Ishikawa (cell line): ENCODE measurements around the gene FAM120AOS.
A peak's percentile ranks its signal among the peaks of the same experiment; 100 is the strongest.

Experiments used
- CEBPB ChIP-seq: IDR thresholded peaks from 2 replicates; pipeline ENCODE4 v1.6.1; 2012
- CREB1 ChIP-seq: IDR thresholded peaks from 2 replicates; pipeline ENCODE4 v1.6.1; 2012; ENCODE audit warnings: low read depth
- EGR1 ChIP-seq: IDR thresholded peaks from 2 replicates; pipeline ENCODE4 v1.6.1; 2012
- EP300 ChIP-seq: IDR thresholded peaks from 2 replicates; pipeline ENCODE4 v1.6.1; 2012; ENCODE audit warnings: borderline replicate concordance
- FOXM1 ChIP-seq: IDR thresholded peaks from 2 replicates; pipeline ENCODE4 v1.6.1; 2012; ENCODE audit warnings: low read depth, borderline replicate concordance
- NFIC ChIP-seq: IDR thresholded peaks from 2 replicates; pipeline ENCODE4 v1.6.1; 2012
- RAD21 ChIP-seq: IDR thresholded peaks from 2 replicates; pipeline ENCODE4 v1.6.1; 2012; ENCODE audit warnings: low read depth
- TAF1 ChIP-seq: IDR thresholded peaks from 2 replicates; pipeline ENCODE4 v1.6.1; 2012; ENCODE audit warnings: low read depth, mild to moderate bottlenecking
- TCF12 ChIP-seq: IDR thresholded peaks from 2 replicates; pipeline ENCODE4 v1.6.1; 2012; ENCODE audit warnings: low read depth
- TEAD4 ChIP-seq: IDR thresholded peaks from 2 replicates; pipeline ENCODE4 v1.6.1; 2012
- YY1 ChIP-seq: IDR thresholded peaks from 2 replicates; pipeline ENCODE4 v1.6.1; 2012; ENCODE audit warnings: low read depth
- ZBTB7A ChIP-seq: IDR thresholded peaks from 2 replicates; pipeline ENCODE4 v1.6.1; 2012; ENCODE audit warnings: low read depth
- TF ChIP-seq, protein P1 (sequence below): IDR thresholded peaks from 2 replicates; pipeline ENCODE4 v1.6.1; 2012; ENCODE audit warnings: low read depth, mild to moderate bottlenecking
- TF ChIP-seq, protein P2 (sequence below): IDR thresholded peaks from 2 replicates; pipeline ENCODE4 v1.6.1; 2012
- TF ChIP-seq, protein P3 (sequence below): IDR thresholded peaks from 2 replicates; pipeline ENCODE4 v1.6.1; 2012

The FAM120AOS gene

DNA sequence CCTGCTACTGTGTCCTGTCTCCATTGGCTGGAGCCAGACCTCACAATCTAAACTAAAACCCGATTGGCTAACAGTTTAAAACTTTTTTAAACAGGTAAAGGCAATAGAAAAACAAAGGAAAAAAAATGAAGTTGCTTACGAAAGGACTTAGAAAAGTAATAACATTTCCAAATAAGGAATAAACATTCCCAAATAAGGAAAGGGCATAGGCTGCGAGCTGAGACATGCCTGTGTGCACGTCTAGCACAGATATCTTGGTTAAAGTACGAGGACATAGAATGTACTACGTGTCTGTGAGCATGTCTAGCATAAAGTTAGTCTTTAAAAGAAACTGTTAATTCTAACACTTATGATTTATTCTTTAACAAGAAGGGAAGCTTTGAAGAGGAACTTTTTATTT, 17.2 kb downstream of the FAM120AOS start:
- TF ChIP-seq YY1: no peak
- TF ChIP-seq FOXM1: no peak
- no peak for TF ChIP-seq NFIC
- no peak for TF ChIP-seq TEAD4

DNA sequence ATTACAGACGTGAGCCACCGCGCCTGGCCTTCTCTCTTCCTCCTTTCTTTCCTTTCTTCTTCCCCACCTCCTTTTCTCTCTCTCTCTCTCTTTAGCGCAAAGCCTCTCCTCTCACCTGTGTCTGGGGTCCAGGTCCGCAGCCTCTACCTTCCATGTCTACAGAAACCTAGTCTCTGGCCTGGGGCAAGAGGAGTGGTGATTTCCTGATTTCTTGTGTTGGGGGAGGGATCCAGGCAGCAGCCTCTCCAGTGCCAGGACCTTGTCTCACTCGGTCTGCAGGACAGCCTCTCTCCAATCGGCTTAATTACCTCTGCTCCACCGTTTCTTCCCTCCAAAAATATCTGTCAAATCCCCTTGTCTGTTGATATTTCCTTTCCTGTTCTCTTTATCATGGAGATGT, 18.0 kb downstream of the FAM120AOS start:
- TF ChIP-seq, protein P1, sequence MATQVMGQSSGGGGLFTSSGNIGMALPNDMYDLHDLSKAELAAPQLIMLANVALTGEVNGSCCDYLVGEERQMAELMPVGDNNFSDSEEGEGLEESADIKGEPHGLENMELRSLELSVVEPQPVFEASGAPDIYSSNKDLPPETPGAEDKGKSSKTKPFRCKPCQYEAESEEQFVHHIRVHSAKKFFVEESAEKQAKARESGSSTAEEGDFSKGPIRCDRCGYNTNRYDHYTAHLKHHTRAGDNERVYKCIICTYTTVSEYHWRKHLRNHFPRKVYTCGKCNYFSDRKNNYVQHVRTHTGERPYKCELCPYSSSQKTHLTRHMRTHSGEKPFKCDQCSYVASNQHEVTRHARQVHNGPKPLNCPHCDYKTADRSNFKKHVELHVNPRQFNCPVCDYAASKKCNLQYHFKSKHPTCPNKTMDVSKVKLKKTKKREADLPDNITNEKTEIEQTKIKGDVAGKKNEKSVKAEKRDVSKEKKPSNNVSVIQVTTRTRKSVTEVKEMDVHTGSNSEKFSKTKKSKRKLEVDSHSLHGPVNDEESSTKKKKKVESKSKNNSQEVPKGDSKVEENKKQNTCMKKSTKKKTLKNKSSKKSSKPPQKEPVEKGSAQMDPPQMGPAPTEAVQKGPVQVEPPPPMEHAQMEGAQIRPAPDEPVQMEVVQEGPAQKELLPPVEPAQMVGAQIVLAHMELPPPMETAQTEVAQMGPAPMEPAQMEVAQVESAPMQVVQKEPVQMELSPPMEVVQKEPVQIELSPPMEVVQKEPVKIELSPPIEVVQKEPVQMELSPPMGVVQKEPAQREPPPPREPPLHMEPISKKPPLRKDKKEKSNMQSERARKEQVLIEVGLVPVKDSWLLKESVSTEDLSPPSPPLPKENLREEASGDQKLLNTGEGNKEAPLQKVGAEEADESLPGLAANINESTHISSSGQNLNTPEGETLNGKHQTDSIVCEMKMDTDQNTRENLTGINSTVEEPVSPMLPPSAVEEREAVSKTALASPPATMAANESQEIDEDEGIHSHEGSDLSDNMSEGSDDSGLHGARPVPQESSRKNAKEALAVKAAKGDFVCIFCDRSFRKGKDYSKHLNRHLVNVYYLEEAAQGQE: no peak
- TF ChIP-seq TEAD4: no peak
- TF ChIP-seq, protein P2, sequence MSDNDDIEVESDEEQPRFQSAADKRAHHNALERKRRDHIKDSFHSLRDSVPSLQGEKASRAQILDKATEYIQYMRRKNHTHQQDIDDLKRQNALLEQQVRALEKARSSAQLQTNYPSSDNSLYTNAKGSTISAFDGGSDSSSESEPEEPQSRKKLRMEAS: no peak
- no peak for TF ChIP-seq FOXM1
- TF ChIP-seq, protein P3, sequence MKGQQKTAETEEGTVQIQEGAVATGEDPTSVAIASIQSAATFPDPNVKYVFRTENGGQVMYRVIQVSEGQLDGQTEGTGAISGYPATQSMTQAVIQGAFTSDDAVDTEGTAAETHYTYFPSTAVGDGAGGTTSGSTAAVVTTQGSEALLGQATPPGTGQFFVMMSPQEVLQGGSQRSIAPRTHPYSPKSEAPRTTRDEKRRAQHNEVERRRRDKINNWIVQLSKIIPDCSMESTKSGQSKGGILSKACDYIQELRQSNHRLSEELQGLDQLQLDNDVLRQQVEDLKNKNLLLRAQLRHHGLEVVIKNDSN: no peak

DNA sequence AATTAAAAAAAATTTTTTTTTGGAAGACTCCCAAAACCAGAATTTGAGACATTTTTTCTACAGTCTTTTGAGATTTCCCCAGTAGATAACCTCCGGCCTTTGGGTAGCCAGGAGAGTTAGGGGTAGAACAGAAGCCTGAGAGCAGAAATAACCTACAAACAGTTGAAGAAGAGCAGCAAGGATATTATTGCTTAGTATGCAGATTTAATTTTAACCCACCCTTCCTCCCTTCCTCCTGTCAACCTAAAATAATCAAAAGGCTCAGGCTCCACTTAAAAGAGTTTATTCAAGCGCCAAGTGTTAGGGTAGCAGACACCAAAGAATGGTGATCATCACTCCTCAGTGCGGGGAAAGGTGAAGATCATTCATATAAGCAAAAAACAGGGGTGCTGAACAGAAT, 19.3 kb downstream of the FAM120AOS start:
- TF ChIP-seq FOXM1 (no peak), TAF1 (no peak), CEBPB (no peak)

DNA sequence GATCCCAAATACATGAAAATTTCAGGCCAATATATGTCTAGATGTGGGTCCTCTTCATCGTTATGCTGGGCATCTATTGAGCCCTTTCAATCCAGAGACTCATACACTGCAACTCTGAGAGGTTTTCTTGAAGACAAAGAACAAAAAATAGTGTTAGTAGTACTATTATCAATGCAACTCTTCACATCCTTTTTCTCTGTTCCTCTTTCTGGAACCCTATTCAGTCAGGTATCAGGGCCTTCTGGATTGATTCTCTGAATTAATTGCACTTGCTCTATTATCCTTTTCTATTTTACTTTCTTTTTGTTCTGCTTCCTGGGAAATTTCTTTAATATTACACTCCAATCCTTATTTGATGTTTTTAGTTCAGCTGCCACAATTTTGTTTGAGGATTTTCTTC, 20.4 kb downstream of the FAM120AOS start:
- TF ChIP-seq CREB1 (no peak), TEAD4 (no peak)

DNA sequence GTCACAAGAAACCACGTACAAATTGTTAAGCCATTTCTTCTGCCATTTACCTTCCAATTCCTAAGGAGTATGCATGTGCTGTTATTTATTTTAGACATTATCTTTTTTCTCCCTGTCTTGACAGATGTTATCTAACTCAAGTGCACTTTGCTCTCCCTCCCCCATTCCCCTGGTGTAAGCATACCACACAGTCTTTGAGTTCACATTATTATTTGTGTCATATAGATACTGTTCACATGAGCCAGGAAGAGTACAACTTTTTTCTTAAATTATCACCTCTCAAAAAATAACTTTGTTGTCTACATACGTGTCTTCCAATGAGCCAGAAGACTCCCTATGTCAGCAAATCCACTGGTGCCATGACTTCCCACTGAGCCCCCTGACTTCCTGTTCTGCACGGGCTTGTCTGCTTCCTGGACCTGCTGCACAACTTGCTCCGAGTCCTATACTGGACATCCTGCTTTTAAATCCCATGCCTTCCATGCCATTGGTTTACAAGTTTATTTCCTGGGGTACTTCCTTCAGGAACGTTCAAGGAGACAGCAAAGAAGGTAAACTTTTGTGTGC, 21.8 kb downstream of the FAM120AOS start:
- TF ChIP-seq, protein P2: no peak
- TF ChIP-seq RAD21: no peak
- no peak for TF ChIP-seq NFIC

DNA sequence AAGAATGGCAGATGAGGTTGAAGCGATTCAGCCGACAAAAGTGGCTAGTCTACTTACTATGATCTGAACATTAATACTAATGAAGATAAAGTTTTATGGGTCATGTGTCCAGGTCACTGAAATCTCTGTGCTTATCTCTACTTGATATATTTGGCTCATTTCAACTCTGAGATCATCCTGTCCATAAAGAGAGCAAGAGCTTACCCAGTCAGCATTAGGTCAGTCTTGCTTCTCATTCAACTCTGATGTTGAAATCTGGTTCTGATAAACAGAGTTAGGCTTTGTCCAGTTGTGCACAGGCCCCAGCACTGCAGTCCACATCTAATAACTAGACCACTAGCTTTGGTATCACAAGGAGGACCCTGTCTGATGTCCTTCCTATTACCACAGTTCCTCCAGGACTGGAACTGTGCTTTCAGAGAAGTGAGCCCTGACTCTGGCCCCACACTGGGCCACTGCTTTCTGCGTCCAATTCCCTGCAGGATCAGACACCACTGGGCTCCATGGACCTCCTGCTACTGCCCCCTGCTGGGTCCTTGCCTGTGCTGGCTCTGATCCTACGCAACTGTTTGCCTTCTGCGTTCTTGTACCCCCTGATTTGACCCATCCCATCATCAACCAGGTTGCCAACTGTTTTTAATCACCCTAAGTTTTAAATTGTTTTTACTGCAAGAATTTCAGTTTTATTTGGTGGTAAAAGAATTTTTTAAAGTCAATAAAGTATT, 25.6 kb downstream of the FAM120AOS start:
- no peak for TF ChIP-seq NFIC
- no peak for TF ChIP-seq ZBTB7A
- peak; percentile 54 for TF ChIP-seq RAD21

- TF ChIP-seq, protein P2: no peak
- TF ChIP-seq YY1 (no peak), CEBPB (no peak), FOXM1 (no peak), RAD21 (no peak), TEAD4 (no peak), ZBTB7A (no peak), TCF12 (no peak), TAF1 (no peak), EGR1 (no peak), EP300 (no peak), CREB1 (no peak)
- TF ChIP-seq, protein P1: no peak
These were observed 30.3 kb downstream of the FAM120AOS start for GRCh38 chr9:93422977-93423616.
